OCI-LY7 (cell line): ENCODE measurements around the gene CPZ.

Experiments used
- EZH2phosphoT487 ChIP-seq: fragments of 200-600 bp; sonication (generic); IDR thresholded peaks from 2 replicates; pipeline ENCODE4 v1.6.1; 2018; ENCODE audit warnings: low read depth, borderline replicate concordance, mild to moderate bottlenecking, mixed run types, antibody characterized with exemption, low read length, moderate library complexity, mixed read lengths
- TF ChIP-seq, protein P1 (sequence below): fragments of 200-600 bp; sonication (generic); conservative IDR thresholded peaks from 2 replicates; pipeline ENCODE4 v1.5.1; 2014; ENCODE audit warnings: mild to moderate bottlenecking, antibody characterized with exemption, low read length, moderate library complexity, mixed read lengths

GRCh38 chr4:8641256-8641655 is 48.7 kb downstream of the CPZ start:
- TF ChIP-seq, protein P1, sequence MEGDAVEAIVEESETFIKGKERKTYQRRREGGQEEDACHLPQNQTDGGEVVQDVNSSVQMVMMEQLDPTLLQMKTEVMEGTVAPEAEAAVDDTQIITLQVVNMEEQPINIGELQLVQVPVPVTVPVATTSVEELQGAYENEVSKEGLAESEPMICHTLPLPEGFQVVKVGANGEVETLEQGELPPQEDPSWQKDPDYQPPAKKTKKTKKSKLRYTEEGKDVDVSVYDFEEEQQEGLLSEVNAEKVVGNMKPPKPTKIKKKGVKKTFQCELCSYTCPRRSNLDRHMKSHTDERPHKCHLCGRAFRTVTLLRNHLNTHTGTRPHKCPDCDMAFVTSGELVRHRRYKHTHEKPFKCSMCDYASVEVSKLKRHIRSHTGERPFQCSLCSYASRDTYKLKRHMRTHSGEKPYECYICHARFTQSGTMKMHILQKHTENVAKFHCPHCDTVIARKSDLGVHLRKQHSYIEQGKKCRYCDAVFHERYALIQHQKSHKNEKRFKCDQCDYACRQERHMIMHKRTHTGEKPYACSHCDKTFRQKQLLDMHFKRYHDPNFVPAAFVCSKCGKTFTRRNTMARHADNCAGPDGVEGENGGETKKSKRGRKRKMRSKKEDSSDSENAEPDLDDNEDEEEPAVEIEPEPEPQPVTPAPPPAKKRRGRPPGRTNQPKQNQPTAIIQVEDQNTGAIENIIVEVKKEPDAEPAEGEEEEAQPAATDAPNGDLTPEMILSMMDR: no peak
- TF ChIP-seq EZH2phosphoT487: no peak
